ENCODE measurements around the gene CD69.

The CD69 gene

DNA sequence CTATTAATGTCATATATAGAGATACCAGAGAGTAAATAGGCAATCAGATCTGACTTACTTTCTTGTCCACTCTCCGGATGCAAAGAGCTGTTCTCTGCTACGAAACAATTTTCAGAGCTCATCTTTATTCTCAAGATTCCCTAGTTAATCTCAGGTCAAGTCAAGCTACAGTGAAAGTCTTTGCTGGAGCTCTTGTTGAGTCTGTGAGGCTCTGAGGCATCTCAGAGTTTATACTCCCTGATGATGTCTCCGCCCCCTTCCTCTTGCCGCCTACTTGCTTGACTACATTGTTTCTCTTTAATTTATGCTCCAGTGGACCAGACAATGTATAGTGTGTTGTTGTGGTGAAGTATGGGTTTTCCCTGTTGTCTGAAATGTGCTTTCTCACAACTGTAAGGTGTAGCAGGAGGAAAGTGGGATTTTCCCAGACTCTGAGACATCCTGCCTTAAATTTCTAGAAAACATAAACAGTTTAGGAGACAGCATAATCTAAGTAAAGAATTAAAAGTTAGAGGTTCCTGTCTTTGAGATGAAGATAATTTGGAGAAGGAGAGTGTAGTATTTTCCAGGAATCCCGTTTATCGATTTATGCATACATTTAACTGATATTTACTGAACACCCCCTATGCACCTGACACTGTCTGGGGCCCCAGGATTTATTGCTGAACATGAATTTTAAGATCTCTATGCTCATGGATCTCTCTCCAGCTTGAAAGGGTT, at the start of gene CD69:
CD69 (minus strand) TSS at position 203 of the 720 bp plus-strand sequence; CDS start at position 122, 81 bp downstream.
- peak; percentile 78 to 84 for DNase-seq

- DNase-seq = no peak
Observed at GRCh38 chr12:9809866-9810265, 49.2 kb upstream of the CD69 start.

DNA sequence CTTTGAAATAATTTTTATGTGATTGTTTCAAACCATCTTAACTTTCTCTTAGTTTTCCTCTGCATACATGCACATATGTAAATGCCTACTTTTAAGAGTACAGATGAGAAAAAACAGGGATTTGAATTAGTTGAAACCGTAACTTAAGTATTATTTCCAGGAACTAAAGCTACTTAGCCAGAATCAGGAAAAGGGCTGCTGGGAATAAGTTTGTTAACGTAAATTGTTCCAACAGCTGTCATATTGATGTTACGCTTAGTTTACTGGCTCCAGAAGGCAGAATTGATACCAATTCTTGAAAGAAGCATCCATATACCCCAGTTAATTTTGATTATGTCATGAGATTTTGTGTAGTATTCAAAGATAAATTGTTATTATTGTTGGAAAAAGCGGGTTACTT, 48.6 kb upstream of the CD69 start:
- DNase-seq = no peak

GRCh38 chr12:9808504-9808903, 47.8 kb upstream of the CD69 start:
- DNase-seq = no peak

DNA sequence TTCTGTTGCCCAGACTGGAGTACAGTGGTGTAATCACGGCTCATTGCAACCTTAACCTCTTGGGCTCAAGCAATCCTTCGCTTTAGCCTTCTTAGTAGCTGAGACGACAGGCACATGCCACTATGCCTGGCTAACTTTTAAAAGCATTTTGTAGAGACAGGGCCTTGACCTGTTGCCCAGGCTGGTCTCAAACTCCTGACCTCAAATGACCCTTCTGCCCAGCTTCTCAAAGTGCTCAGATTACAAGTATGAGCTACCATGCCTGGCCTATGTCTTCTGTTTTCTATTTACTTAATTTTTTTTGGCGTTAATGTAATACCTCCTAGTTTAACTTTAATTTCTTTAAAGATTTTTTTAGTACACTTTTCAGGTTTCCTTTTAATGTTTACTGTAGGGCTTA, 46.0 kb upstream of the CD69 start:
- DNase-seq = no peak

DNA sequence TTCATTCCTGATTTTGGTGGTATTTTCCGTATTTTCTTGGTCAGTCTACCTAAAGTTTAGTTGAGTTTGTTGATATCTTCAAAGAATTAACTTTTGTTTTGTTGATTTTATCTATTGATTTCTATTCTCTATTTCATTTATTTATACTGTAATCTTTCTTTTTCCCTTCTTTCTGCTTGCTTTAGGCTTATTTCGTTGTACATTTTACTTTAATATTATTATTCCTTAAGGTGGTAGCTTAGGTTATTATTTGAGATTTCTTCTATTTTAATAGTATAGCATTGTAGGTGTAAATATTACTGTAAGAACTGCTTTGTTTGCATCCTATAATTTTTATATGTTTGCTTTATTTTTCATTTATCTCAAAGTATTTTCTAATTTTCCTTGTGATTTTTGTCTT, 45.2 kb upstream of the CD69 start:
- DNase-seq = no peak

DNA sequence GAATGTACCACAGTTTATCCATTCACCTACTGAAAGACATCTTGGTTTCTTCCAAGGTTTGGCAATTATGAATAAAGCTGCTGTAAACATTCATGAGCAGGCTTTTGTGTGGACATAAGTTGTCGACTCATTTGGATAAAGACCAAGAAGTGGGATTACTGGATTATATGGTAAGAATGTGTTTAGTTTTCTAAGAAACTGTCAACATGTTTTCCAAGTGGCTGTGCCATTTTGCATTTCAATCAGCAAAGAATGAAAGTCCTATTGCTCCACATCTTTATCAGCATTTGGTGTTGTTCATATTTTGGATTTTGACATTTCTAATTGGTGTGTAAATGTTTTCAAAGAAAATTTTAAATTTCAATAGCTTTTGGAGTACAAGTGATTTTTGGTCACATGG, 39.3 kb upstream of the CD69 start:
- DNase-seq = no peak

DNA sequence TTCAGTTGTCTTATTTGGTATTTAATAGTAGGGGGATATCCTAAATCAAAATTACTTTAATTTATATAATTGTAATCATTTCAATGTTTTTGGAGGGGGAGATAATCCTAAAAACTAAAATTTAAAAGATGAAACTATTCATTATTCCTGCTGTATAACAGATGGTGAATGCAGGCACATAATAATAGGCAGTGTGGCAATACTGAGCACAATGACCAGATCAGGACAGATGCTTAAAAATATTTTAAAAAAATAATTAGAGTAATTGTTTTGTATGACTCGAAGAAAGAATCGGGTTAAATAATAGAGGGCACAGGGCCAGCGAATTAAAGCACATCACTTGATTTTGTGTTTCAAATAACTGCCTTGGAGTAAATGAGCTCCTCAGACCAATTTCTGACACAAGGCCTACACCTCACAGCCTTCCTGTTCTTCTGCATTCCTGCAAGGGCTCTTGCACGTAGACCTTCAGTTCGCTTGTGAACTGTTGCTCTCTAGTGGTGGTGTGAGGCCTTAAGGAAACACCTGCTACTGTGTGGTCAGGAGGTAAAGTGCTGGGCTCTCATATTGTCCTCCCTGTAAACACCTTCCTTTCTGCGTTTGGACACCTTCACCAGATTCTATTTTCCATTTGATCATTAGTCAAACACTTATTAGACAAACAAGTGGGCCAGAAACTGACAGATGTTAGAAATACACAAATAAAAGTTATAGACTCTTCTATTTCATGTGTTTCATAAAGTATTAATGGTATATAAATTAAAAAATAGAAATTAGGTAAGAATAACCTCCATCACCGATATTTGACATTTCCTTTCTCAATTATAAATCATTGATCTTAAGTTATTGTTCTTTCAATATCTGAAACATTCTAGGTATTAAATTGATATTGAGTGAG, 37.3 kb upstream of the CD69 start:
- peak; percentile 57 to 70 for DNase-seq

GRCh38 chr12:9796971-9797370, 36.3 kb upstream of the CD69 start:
- no peak for DNase-seq

DNA sequence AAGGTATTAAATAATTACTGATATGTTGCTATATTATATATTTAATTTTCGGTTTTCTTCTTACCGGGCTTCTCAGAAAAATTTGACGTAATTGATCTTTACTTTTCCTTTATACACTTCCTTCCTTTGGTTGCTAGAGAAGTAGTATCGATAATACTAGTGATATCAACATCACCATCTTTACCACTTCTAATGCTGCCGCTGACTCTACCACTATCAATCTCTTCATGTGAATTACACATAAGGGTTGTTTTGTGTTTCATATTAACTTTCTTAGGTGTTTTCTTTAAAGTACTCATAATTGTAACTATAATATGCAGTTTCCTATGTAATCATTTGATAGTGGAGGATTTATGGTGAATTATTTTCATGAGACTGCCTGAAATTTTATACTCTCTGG, 35.6 kb upstream of the CD69 start:
- DNase-seq = no peak

DNA sequence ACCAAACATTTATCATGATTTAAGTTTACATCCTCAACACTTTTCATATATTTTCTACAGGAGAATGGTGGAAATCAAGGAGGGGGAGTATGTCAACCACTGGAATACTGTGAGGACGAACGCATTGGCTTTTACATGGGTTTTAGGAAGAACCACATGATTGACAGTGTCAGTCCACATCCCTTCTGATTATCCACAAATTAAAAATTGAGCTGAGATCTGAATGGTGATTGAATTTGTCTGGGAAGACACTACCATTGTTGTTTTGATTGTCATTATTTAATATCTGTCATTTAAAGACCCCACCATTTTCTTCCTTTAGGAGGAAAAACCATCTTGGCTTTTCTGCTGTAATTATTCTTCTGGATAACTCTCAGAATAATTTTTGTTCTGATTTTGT, 35.2 kb upstream of the CD69 start:
- no peak for DNase-seq

- DNase-seq = no peak
Observed at GRCh38 chr12:9794484-9795093, 33.9 kb upstream of the CD69 start.

- no peak for DNase-seq
Observed at GRCh38 chr12:9793779-9794395, 33.2 kb upstream of the CD69 start.

DNA sequence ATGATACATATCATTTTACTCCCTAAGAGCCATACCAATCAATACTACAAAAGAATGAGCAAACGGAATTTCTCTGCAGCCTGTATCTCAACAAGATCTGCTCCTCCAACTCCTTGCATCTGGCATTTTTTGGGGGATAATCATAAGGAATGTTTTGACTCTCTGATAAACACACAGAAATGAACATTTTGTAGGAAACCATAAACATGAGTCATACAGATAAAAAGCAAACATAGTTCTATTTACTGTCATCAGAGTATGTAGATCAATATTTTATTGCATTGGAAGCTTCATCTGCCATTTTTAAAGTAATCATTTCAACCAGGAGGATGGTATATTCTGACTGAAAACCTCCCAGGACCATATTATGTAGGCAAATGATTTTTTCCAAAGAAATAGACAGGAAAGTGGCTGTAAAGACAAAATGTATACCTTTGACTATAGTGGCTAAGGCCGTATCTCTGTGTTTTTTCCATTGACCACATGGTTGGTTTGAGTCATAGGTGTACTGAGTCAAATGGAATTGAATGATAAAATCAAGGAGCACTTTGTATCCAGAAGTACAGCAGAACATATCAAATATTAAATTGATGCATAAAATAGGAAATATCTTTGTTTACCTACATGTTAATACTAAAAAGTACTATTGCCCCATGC, 32.4 kb upstream of the CD69 start:
- DNase-seq = no peak

- DNase-seq = no peak
Observed at GRCh38 chr12:9792185-9792900, 31.6 kb upstream of the CD69 start.

- DNase-seq = no peak
Observed at GRCh38 chr12:9786726-9787717, 26.3 kb upstream of the CD69 start.

DNA sequence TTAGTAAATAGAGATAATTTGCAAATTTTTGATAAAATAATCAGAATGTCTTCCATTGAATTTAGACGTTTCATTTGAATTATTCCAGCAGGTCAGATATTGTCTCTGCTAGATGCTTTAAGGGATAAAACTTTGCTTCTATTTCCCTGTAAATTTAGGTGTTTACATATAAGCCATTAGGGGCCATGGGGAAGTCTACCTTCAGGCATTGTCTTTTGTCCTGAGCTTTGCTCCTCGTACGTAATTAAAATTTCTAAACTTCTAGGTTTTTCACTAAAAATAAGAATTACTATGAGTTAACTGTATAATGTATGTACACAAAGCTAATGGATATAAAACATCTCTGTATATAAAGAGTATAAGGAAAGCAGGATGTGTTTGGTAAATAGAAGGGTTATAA, 24.1 kb upstream of the CD69 start:
- DNase-seq = no peak

- no peak for DNase-seq
Observed at GRCh38 chr12:9784326-9784725, 23.6 kb upstream of the CD69 start.

GRCh38 chr12:9782547-9783382, 22.1 kb upstream of the CD69 start:
- no peak for DNase-seq

- no peak for DNase-seq
Observed at GRCh38 chr12:9781360-9781759, 20.7 kb upstream of the CD69 start.

Data from activated CD4-positive, alpha-beta T cell treated with anti-CD3 and anti-CD28 coated beads, Interleukin-2, amount 50 U/mL, for 48 hours (primary cell).